Measurements from ENCODE around the gene NOTO. TPM values are rescaled to one million over a fixed set of nuclear protein-coding genes. Genes with fewer than 3 reads are reported as not detected.
A peak's percentile ranks its signal among the peaks of the same experiment; 100 is the strongest.

The NOTO gene
- total RNA-seq, 1 donor from 2014 or later, result not detected

- DNase-seq (ENCODE audit: low read depth in 2 of 2), result no peak
These were observed 4.8 kb upstream of the NOTO start for GRCh38 chr2:73197579-73197978.

- peak in 1 of 2 donors; percentile 42 for DNase-seq (ENCODE audit: low read depth in 2 of 2)
These were observed 2.1 kb upstream of the NOTO start for GRCh38 chr2:73200281-73200680.

GRCh38 chr2:73203055-73203681 lies 794 bp downstream of the NOTO start:
- DNase-seq (ENCODE audit: low read depth in 2 of 2), result no peak

- no peak for DNase-seq (ENCODE audit: low read depth in 2 of 2)
These were observed 3.2 kb downstream of the NOTO start for GRCh38 chr2:73205611-73206010.

- DNase-seq (ENCODE audit: low read depth in 2 of 2), result no peak
These were observed 5.9 kb downstream of the NOTO start for GRCh38 chr2:73208258-73208657.

GRCh38 chr2:73210019-73210418 lies 7.6 kb downstream of the NOTO start:
- no peak for DNase-seq (ENCODE audit: low read depth in 2 of 2)

- DNase-seq (ENCODE audit: low read depth in 2 of 2), result no peak
These were observed 8.3 kb downstream of the NOTO start for GRCh38 chr2:73210696-73211095.

GRCh38 chr2:73212098-73212447 lies 9.7 kb downstream of the NOTO start:
- DNase-seq (ENCODE audit: low read depth in 2 of 2), result no peak

GRCh38 chr2:73212448-73213176 lies 10.2 kb downstream of the NOTO start:
- peak; percentile 76 to 78 for DNase-seq (ENCODE audit: low read depth in 2 of 2)

GRCh38 chr2:73214120-73215035 lies 12.0 kb downstream of the NOTO start, which contains the start of gene SMYD5:
Gene SMYD5 (plus strand): TSS chr2:73214245. CDS start chr2:73214267, 22 bp downstream.
- DNase-seq (ENCODE audit: low read depth in 2 of 2), result peak; percentile 80 to 93

- no peak for DNase-seq (ENCODE audit: low read depth in 2 of 2)
These were observed 12.9 kb downstream of the NOTO start for GRCh38 chr2:73215254-73215653.

GRCh38 chr2:73217160-73217559 lies 14.8 kb downstream of the NOTO start:
- no peak for DNase-seq (ENCODE audit: low read depth in 2 of 2)

- DNase-seq (ENCODE audit: low read depth in 2 of 2), result no peak
These were observed 15.5 kb downstream of the NOTO start for GRCh38 chr2:73217826-73218225.

- DNase-seq (ENCODE audit: low read depth in 2 of 2), result no peak
These were observed 15.9 kb downstream of the NOTO start for GRCh38 chr2:73218298-73218697.

- DNase-seq (ENCODE audit: low read depth in 2 of 2), result no peak
These were observed 21.4 kb downstream of the NOTO start for GRCh38 chr2:73223821-73224220.

- no peak for DNase-seq (ENCODE audit: low read depth in 2 of 2)
These were observed 23.4 kb downstream of the NOTO start for GRCh38 chr2:73225513-73226360.

- DNase-seq (ENCODE audit: low read depth in 2 of 2), result no peak
These were observed 24.7 kb downstream of the NOTO start for GRCh38 chr2:73227086-73227485.

GRCh38 chr2:73228631-73229030 lies 26.3 kb downstream of the NOTO start:
- DNase-seq (ENCODE audit: low read depth in 2 of 2), result no peak

- DNase-seq (ENCODE audit: low read depth in 2 of 2), result peak; percentile 21 to 23
These were observed 30.2 kb downstream of the NOTO start for GRCh38 chr2:73232403-73233153.

- peak; percentile 100 for DNase-seq (ENCODE audit: low read depth in 2 of 2)
These were observed 31.0 kb downstream of the NOTO start, which contains the start of gene PRADC1 for GRCh38 chr2:73233154-73233931. Gene PRADC1 (minus strand): TSS chr2:73233239. CDS start chr2:73233160, 79 bp downstream.

Measured in lung microvascular endothelial cell (primary cell).